Measurements from ENCODE around the gene VAPA.
A peak's percentile ranks its signal among the peaks of the same experiment; 100 is the strongest.

Gene VAPA

GRCh38 chr18:9996094-9996493 lies 82.3 kb downstream of the VAPA start:
- in situ Hi-C loops (cut with HindIII; ENCODE audit: low pct_unique_long_range_greater_than_20kb, low sequenced_read_pairs) = no loop called here
- no peak for TF ChIP-seq JUND (IDR thresholded peaks at IDR 0.05; ENCODE audit: low read depth)

GRCh38 chr18:9997711-9998110 lies 83.9 kb downstream of the VAPA start:
- DNase-seq (ENCODE audit: low read depth in 1 of 2, low spot score in 1 of 2) = no peak
- in situ Hi-C loops (cut with HindIII; ENCODE audit: low pct_unique_long_range_greater_than_20kb, low sequenced_read_pairs) = no loop called here
- no peak for TF ChIP-seq JUND (IDR thresholded peaks at IDR 0.05; ENCODE audit: low read depth)

More at GRCh38 chr18:9996094-9996493, 82.3 kb downstream of the VAPA start:
- DNase-seq (ENCODE audit: low read depth in 1 of 2, low spot score in 1 of 2) = no peak

- no peak for DNase-seq (ENCODE audit: low read depth in 1 of 2, low spot score in 1 of 2)
- TF ChIP-seq JUND (IDR thresholded peaks at IDR 0.05; ENCODE audit: low read depth) = no peak
- in situ Hi-C loops (cut with HindIII; ENCODE audit: low pct_unique_long_range_greater_than_20kb, low sequenced_read_pairs) = no loop called here
Observed at GRCh38 chr18:9998330-9998729, 84.5 kb downstream of the VAPA start.

GRCh38 chr18:10002280-10002679 lies 88.5 kb downstream of the VAPA start:
- in situ Hi-C loops (cut with HindIII; ENCODE audit: low pct_unique_long_range_greater_than_20kb, low sequenced_read_pairs) = no loop called here
- no peak for DNase-seq (ENCODE audit: low read depth in 1 of 2, low spot score in 1 of 2)
- no peak for TF ChIP-seq JUND (IDR thresholded peaks at IDR 0.05; ENCODE audit: low read depth)

GRCh38 chr18:10003281-10003680 lies 89.5 kb downstream of the VAPA start:
- in situ Hi-C loops (cut with HindIII; ENCODE audit: low pct_unique_long_range_greater_than_20kb, low sequenced_read_pairs) = no loop called here
- no peak for DNase-seq (ENCODE audit: low read depth in 1 of 2, low spot score in 1 of 2)
- TF ChIP-seq JUND (IDR thresholded peaks at IDR 0.05; ENCODE audit: low read depth) = no peak

GRCh38 chr18:10003866-10004265 lies 90.0 kb downstream of the VAPA start:
- no peak for TF ChIP-seq JUND (IDR thresholded peaks at IDR 0.05; ENCODE audit: low read depth)
- DNase-seq (ENCODE audit: low read depth in 1 of 2, low spot score in 1 of 2) = no peak
- in situ Hi-C loops (cut with HindIII; ENCODE audit: low pct_unique_long_range_greater_than_20kb, low sequenced_read_pairs) = no loop called here

GRCh38 chr18:10006311-10006893 lies 92.6 kb downstream of the VAPA start:
- in situ Hi-C loops (cut with HindIII; ENCODE audit: low pct_unique_long_range_greater_than_20kb, low sequenced_read_pairs) = no loop called here
- peak; percentile 18 to 25 for DNase-seq (ENCODE audit: low read depth in 1 of 2, low spot score in 1 of 2)

GRCh38 chr18:10008006-10008647 lies 94.3 kb downstream of the VAPA start:
- no peak for TF ChIP-seq JUND (IDR thresholded peaks at IDR 0.05; ENCODE audit: low read depth)
- DNase-seq (ENCODE audit: low read depth in 1 of 2, low spot score in 1 of 2) = no peak
- in situ Hi-C loops (cut with HindIII; ENCODE audit: low pct_unique_long_range_greater_than_20kb, low sequenced_read_pairs) = no loop called here

More at GRCh38 chr18:10006311-10006893, 92.6 kb downstream of the VAPA start:
- TF ChIP-seq JUND (IDR thresholded peaks at IDR 0.05; ENCODE audit: low read depth) = no peak

Data from T47D (cell line).